NOMO-1 treated with DMSO at 0.1 percent for 48 hours (cell line): Measurements from ENCODE around the gene NDUFA3.

Experiments used
- DNase-seq: peaks from one replicate; lab custom pipeline; 2025; ENCODE audit not compliant: unreplicated experiment; lab: John Stamatoyannopoulos, UW

The NDUFA3 gene

GRCh38 chr19:54137699-54138488 lies 35.2 kb downstream of the NDUFA3 start, which contains the start of gene CNOT3:
Gene CNOT3, plus strand, starts transcription at chr19:54137762. Its CDS starts 5,217 bp downstream, at chr19:54142979.
- DNase-seq, result no peak

- no peak for DNase-seq
These were observed 36.0 kb downstream of the NDUFA3 start for GRCh38 chr19:54138489-54139256.

GRCh38 chr19:54141356-54141755 lies 38.7 kb downstream of the NDUFA3 start:
- DNase-seq, result no peak

GRCh38 chr19:54142166-54142780 lies 39.6 kb downstream of the NDUFA3 start:
- no peak for DNase-seq

- no peak for DNase-seq
These were observed 43.0 kb downstream of the NDUFA3 start for GRCh38 chr19:54145541-54146158.

- no peak for DNase-seq
These were observed 45.0 kb downstream of the NDUFA3 start for GRCh38 chr19:54147676-54148075.

GRCh38 chr19:54148158-54148557 lies 45.5 kb downstream of the NDUFA3 start:
- DNase-seq, result no peak

- DNase-seq, result no peak
These were observed 46.6 kb downstream of the NDUFA3 start for GRCh38 chr19:54149021-54149812.

GRCh38 chr19:54151362-54152035 lies 48.8 kb downstream of the NDUFA3 start:
- no peak for DNase-seq

GRCh38 chr19:54152267-54152666 lies 49.6 kb downstream of the NDUFA3 start:
- DNase-seq, result no peak

- DNase-seq, result no peak
These were observed 50.3 kb downstream of the NDUFA3 start for GRCh38 chr19:54152878-54153524.

- DNase-seq, result no peak
These were observed 51.2 kb downstream of the NDUFA3 start for GRCh38 chr19:54153731-54154326.

- DNase-seq, result no peak
These were observed 52.1 kb downstream of the NDUFA3 start for GRCh38 chr19:54154603-54155345.

GRCh38 chr19:54155694-54156093 lies 53.0 kb downstream of the NDUFA3 start:
- DNase-seq, result no peak

- no peak for DNase-seq
These were observed 53.8 kb downstream of the NDUFA3 start for GRCh38 chr19:54156490-54156889.

GRCh38 chr19:54156953-54157352 lies 54.3 kb downstream of the NDUFA3 start:
- no peak for DNase-seq
